Measurements from ENCODE around the gene GRM8.

- TF ChIP-seq, protein P1, sequence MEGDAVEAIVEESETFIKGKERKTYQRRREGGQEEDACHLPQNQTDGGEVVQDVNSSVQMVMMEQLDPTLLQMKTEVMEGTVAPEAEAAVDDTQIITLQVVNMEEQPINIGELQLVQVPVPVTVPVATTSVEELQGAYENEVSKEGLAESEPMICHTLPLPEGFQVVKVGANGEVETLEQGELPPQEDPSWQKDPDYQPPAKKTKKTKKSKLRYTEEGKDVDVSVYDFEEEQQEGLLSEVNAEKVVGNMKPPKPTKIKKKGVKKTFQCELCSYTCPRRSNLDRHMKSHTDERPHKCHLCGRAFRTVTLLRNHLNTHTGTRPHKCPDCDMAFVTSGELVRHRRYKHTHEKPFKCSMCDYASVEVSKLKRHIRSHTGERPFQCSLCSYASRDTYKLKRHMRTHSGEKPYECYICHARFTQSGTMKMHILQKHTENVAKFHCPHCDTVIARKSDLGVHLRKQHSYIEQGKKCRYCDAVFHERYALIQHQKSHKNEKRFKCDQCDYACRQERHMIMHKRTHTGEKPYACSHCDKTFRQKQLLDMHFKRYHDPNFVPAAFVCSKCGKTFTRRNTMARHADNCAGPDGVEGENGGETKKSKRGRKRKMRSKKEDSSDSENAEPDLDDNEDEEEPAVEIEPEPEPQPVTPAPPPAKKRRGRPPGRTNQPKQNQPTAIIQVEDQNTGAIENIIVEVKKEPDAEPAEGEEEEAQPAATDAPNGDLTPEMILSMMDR (conservative IDR thresholded peaks at IDR 0.05; ENCODE audit: low read length), result peak; percentile 37; the same call in 1 of the 2 replicates
- no peak for TF ChIP-seq EZH2phosphoT487 (IDR thresholded peaks at IDR 0.05; ENCODE audit: borderline replicate concordance, low read depth, low read length)
These were observed 2.3 kb downstream of the GRM8 start for GRCh38 chr7:127250312-127251035.
